Nephron progenitor cell (in vitro differentiated cells): ENCODE measurements around the gene MALT1.
"Not testable (repeated sequence)": the region's sequence is repeated elsewhere in the genome, so short reads cannot be mapped to it uniquely, and the experiment has no call there.

Experiments
- DNase-seq: peaks from one replicate; pipeline ENCODE4 v3.0.0; 2021
- H3K27ac Mint-ChIP-seq: 2 replicates; pipeline ENCODE4 v1.8.0; 2021; ENCODE audit warnings: mild to moderate bottlenecking, moderate library complexity, mixed read lengths
- H3K27me3 Mint-ChIP-seq: 2 replicates; pipeline ENCODE4 v1.8.0; 2021; ENCODE audit warnings: mild to moderate bottlenecking, low read depth, mixed read lengths; ENCODE audit not compliant: poor library complexity
- H3K36me3 Mint-ChIP-seq: 2 replicates; pipeline ENCODE4 v1.8.0; 2021; ENCODE audit warnings: low read depth, mixed read lengths
- H3K4me1 Mint-ChIP-seq: 2 replicates; pipeline ENCODE4 v1.8.0; 2021; ENCODE audit warnings: mixed read lengths
- H3K4me3 Mint-ChIP-seq: 2 replicates; pipeline ENCODE4 v1.8.0; 2021; ENCODE audit warnings: mild to moderate bottlenecking, moderate library complexity, mixed read lengths
- H3K9me3 Mint-ChIP-seq: 2 replicates; pipeline ENCODE4 v1.8.0; 2021; ENCODE audit warnings: mild to moderate bottlenecking, moderate library complexity, mixed read lengths
- CTCF ChIP-seq: fragments of 200-600 bp; sonication (generic); IDR thresholded peaks from 2 replicates; pipeline ENCODE4 v1.5.0; 2021; ENCODE audit warnings: antibody characterized with exemption

Gene MALT1

GRCh38 chr18:58649966-58650816 lies 21.1 kb upstream of the MALT1 start:
- Mint-ChIP-seq H3K27ac (no peak overlapping the region), H3K9me3 (peaks cover 37% of the 10 kb centered on the region), H3K4me1 (no peaks in the 10 kb centered on the region), H3K27me3 (no peaks in the 10 kb centered on the region), H3K4me3 (no peak overlapping the region), H3K36me3 (peaks cover 6% of the 10 kb centered on the region)
- no peak for DNase-seq
- TF ChIP-seq CTCF, result no peak

GRCh38 chr18:58650830-58651229 lies 20.4 kb upstream of the MALT1 start:
- H3K27ac Mint-ChIP-seq, H3K4me1 Mint-ChIP-seq, H3K27me3 Mint-ChIP-seq, H3K4me3 Mint-ChIP-seq, H3K36me3 Mint-ChIP-seq, DNase-seq: not testable (repeated sequence)
- peaks cover 43% of the 10 kb centered on the region for H3K9me3 Mint-ChIP-seq

GRCh38 chr18:58653144-58653722 lies 18.0 kb upstream of the MALT1 start:
- not testable (repeated sequence) for H3K36me3 Mint-ChIP-seq, H3K27me3 Mint-ChIP-seq, H3K27ac Mint-ChIP-seq, H3K4me1 Mint-ChIP-seq, DNase-seq, H3K4me3 Mint-ChIP-seq
- peaks cover 46% of the 10 kb centered on the region for H3K9me3 Mint-ChIP-seq

- Mint-ChIP-seq H3K9me3 (peaks cover 46% of the 10 kb centered on the region), H3K4me3 (no peak overlapping the region), H3K36me3 (peaks cover 6% of the 10 kb centered on the region), H3K27me3 (no peaks in the 10 kb centered on the region), H3K27ac (no peak overlapping the region), H3K4me1 (no peaks in the 10 kb centered on the region)
- DNase-seq, result no peak
- no peak for TF ChIP-seq CTCF
Observed at GRCh38 chr18:58653814-58654509, 17.3 kb upstream of the MALT1 start.

GRCh38 chr18:58654896-58655614 lies 16.2 kb upstream of the MALT1 start:
- H3K9me3 Mint-ChIP-seq, result peaks cover 46% of the 10 kb centered on the region
- no peak for DNase-seq
- H3K27ac Mint-ChIP-seq, result no peak overlapping the region
- no peaks in the 10 kb centered on the region for H3K4me1 Mint-ChIP-seq
- H3K36me3 Mint-ChIP-seq, result peaks cover 6% of the 10 kb centered on the region
- H3K27me3 Mint-ChIP-seq, result no peaks in the 10 kb centered on the region
- no peak overlapping the region for H3K4me3 Mint-ChIP-seq
- no peak for TF ChIP-seq CTCF

- Mint-ChIP-seq H3K36me3 (peaks cover 6% of the 10 kb centered on the region), H3K9me3 (peaks cover 44% of the 10 kb centered on the region), H3K27me3 (no peaks in the 10 kb centered on the region), H3K27ac (no peak overlapping the region), H3K4me1 (no peaks in the 10 kb centered on the region), H3K4me3 (no peak overlapping the region)
- no peak for DNase-seq
- no peak for TF ChIP-seq CTCF
Observed at GRCh38 chr18:58657081-58657480, 14.2 kb upstream of the MALT1 start.
